IMR-90 (cell line): ENCODE data around the gene DYSF.

Experiments used
- CEBPB ChIP-seq: IDR thresholded peaks from 2 replicates; pipeline ENCODE4 v1.6.1; 2012; ENCODE audit warnings: low read depth, low read length, improper control_type of control experiment
- CTCF ChIP-seq: conservative IDR thresholded peaks from 2 replicates; pipeline ENCODE4 v1.5.1; 2012; ENCODE audit warnings: mild to moderate bottlenecking, low read depth, low read length, improper control_type of control experiment
- POLR2A ChIP-seq: IDR thresholded peaks from 2 replicates; pipeline ENCODE4 v1.6.1; 2012; ENCODE audit warnings: mild to moderate bottlenecking, low read depth, low read length
- RAD21 ChIP-seq: IDR thresholded peaks from 2 replicates; pipeline ENCODE4 v1.6.1; 2012; ENCODE audit warnings: low read length, improper control_type of control experiment

- no peak for TF ChIP-seq RAD21
- no peak for TF ChIP-seq CTCF
- no peak for TF ChIP-seq CEBPB
- no peak for TF ChIP-seq POLR2A
These were observed 27.8 kb downstream of the DYSF start for GRCh38 chr2:71481111-71481510.
